GM19193 (cell line): ENCODE results near the gene ATG101.
A peak's percentile ranks its signal among the peaks of the same experiment; 100 is the strongest.

Experiments used
- POLR2A ChIP-seq: IDR thresholded peaks from 4 replicates; pipeline ENCODE4 v1.6.1; 2011; ENCODE audit not compliant: insufficient read depth, insufficient read length; ENCODE audit errors: extremely low read depth

Gene ATG101, protein sequence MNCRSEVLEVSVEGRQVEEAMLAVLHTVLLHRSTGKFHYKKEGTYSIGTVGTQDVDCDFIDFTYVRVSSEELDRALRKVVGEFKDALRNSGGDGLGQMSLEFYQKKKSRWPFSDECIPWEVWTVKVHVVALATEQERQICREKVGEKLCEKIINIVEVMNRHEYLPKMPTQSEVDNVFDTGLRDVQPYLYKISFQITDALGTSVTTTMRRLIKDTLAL

DNA sequence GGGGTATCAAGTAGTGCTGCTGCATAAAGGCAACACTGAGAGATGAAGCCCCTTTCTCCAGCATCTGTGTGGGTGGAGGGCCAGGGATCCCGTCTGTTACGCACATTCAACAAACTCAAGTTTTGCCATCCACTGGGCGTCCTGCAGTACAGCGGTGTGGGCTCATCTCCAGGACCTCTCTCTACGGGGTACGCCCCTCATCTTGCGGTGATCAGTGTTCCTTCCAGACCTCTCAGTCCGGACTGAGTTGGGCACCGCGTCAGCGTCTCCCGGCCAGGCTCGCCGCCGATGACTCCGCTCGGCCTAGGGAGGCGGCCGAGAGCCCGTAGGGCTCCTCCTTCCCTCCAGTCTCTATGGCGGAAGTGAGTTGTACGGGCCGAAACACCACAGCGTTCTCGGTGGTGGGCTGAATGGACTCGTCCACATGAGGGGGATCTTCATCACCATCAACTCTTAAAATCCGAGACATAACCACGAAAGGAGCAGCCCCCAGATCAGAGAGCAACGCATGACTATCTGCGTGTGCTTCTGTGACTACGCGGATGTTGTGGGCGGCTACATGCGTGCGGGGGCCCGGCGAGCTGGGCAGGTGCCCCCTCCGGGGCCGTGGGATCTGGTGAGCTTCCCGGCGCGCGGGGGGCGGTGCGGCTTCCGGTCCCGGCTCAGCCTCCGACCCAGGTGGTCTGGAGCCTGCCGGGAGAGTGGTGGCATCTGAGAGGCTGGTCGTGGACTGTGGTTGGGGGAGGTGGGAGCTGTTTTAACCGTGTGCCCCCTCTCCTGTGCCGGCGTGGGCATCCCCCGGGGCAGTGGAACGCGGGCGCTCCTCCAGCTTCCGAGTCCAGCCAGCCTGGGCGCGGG, at the start of gene ATG101:
TSS of gene ATG101 (plus strand) at position 652 of the 858 bp plus-strand sequence. CDS start 3,673 bp downstream, outside the sequence.
- TF ChIP-seq POLR2A, result peak; percentile 96

DNA sequence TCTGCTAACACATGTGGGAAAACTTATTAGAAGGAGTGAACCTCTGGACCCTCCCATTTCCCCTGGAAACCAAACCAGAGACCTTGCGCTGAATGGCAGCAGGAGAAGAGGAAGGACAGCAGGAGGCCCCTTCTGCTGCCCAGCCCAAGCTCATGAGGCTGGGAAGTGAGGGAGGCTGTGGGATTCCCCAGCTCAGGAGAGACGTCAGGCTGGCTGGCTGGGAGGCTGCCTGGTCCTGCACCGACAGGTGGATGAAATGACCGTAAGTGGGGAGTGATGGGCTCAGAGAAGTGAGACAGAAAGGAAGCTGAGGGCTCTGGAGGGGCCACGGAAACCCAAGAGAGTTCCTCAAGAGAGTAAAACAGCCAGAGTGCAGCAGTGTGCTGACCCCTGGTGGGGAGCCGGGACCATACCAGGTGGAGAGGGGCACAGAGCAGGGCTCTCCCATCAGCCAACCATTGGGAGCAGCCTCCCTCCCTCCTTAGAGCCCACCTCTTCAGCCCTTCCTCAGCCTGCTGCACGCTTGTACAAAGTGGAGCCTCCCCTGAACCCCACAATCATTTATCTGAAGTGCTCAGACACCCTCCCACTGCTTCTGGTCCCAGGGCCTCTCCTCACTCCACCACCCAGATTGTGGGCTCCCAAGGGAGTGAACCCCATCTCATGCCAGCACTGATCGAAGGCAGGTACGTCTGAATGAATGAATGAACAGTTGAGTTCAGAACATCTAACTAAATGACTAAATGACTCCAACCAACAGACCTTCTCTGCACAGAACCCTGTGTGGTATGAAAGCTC, 49.0 kb upstream of the ATG101 start:
- TF ChIP-seq POLR2A, result no peak

DNA sequence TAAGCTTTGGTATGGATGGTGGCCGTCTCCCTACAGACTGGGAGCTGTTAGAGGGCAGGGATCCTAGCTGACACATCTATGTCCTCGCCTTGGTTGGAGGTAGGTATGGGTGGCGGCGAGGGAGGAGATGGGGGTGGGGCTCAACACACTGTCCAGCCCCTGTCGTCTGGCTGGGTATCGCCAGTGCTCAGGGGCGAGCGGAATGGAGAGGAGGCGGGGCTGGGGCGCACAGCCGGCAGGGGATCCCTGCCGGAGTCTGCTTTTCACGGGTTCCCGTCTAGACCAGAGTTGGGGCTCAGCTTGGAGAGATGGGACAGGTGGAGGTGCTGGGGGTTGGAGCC, 47.0 kb upstream of the ATG101 start:
- no peak for TF ChIP-seq POLR2A

DNA sequence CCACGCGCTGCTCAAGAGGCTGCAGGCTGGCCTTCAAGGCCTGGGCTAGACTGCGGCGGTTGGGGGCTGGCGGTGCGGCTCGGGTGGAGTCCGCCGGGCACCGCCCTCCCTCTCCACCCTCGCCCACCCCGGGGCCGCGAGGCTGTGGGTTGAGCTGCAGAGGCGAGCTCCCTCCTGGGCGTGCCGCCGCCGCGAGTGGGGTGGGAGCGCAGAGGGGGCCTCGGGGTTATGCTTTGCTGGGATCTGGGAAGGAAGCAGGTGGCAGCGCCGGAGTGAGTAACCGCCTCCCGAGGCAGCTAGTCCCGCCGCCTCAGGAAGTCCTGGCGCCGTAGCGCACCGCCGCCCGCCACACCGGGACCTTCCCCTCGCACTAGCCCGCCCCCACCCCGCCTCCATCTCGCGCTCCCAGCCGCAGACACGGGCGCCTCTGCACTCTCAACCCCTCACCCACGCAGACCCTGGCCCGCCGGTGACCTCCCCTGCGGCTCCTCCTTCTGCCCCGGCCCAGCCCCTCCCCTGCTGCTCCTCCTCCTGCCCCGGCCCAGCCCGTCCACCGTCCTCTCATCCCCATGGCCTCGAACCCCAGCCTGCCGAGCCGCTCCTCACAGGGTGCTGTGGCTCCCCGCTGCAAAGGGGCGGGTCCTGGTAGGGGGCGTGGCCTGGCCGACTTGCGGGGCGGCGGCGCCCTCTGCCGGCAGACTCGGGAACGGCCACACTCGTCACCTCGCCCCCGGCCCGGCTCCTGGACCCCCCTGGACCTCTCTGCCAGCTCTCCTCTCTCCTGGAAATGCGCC, 46.4 kb upstream of the ATG101 start:
- no peak for TF ChIP-seq POLR2A

DNA sequence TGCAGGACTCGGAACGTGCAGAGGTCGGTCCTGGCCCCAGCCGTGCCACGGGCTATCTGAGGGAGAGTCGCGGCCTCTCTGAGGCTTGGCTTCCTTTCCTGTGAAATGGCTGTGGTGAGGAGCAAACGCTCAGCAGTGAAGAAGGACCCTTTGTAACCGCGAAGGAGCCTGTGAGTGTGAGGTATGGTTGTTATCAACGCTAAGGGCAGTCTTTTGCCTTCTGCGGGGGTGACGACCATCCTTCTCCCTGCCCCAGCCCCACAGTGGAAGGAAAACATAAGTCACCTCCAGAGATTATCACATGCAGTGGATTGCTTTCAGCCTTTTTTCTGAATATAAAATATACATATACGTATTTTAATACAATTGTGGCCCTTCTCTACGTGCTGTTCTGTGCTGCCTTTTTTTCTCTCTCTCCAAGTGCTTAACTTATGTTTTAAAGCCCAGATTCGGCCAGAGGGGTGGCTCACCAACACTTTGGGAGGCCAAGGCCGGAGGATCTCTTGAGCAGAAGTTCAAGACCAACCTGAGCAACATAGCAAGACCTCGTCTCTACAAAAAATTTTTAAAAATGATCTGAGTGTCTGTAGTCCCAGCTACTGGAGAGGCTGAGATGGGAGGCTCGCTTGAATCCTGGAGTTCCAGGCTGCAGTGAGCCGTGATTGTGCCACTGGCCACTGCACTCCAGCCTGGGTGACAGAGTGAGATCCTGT, 45.6 kb upstream of the ATG101 start:
- no peak for TF ChIP-seq POLR2A

DNA sequence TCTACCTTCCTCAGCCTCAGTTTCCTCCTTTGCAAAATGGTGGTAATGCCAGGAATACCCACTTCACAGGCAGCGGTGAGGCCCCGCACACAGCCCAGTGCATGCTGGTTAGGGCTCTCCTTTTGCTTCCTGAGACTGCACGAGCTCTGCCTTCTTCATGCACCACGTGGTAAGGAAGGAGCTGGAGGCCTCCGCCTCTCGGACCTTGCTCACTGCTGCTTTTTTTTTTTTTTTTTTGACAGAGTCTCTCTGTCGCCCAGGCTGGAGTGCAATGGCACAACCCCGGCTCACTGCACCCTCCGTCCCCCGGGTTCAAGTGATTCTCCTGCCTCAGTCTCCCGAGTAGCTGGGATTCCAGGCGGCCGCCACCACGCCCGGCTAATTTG, 44.9 kb upstream of the ATG101 start:
- TF ChIP-seq POLR2A, result no peak

DNA sequence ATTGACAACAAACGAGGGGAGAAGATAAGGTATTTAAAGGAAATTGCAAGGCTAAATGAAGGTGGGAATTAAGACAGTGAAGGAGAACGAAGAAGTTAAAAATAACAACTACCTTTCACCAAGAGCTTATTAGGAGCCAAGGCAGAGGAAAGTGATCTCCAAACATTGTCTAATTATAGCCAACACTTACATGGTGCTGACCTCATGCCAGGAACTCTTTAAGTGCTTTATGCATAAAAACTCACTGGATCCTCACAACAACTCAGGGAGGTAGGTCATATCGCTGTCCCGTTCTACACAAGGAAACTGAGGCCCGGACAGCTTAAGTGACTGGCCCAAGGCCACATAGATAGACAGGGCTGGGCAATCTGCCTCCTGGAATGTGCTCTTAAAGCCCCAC, 43.5 kb upstream of the ATG101 start:
- no peak for TF ChIP-seq POLR2A

DNA sequence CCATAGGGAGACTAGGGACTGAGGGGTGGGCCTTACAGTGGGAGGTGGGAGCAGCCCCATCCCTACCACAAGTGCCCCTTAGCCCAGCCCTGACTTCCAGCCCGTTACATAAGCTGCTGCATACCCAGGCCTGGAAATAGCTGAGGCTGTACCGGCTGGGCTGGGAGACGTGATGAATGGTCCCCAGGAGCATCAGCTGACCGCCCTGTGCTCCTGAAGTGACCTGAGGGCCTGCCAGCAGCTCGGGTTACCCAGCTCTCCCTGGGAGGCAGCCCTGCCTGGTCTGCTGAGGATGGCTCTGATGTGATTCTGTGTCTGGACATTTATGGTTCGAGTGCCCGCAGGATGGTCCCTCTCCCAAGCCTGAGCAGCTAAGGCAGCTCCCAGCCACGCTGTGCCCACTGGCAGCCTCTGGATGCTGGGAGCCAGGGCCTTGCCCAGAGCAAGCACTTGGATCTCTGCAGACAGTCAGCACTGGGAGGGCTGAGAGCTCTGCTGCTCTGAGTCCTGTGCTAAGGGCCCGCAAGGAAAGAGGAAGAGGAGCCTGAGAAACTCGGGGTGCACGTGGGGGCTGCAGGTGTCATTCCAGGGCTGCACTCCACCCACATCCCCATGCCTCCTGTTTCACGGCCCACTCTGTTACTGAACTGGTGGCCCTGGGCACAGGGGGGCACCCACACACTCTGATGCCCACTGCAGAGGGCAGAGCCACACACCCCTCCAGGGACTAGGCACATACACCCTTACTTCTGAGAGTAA, 42.5 kb upstream of the ATG101 start:
- no peak for TF ChIP-seq POLR2A

DNA sequence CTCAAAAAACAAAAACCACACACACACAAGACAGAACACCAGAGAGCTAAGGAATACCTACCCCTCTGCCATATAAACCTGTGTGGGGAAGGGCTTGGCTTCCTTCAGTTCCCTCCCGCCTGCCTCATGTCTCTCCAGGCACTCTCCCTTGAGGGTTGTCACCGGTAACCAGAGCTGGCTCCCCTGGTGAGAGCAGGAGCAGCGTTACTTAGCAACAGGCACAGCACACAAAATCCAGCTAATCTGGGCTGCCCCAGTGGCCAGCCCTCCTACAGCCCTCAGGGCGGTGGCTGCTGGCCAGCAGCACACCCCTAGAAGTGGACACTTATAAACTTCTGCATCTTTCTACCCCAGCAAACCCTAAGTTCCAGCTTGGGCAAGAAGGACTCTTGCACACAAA, 40.1 kb upstream of the ATG101 start:
- TF ChIP-seq POLR2A, result no peak

DNA sequence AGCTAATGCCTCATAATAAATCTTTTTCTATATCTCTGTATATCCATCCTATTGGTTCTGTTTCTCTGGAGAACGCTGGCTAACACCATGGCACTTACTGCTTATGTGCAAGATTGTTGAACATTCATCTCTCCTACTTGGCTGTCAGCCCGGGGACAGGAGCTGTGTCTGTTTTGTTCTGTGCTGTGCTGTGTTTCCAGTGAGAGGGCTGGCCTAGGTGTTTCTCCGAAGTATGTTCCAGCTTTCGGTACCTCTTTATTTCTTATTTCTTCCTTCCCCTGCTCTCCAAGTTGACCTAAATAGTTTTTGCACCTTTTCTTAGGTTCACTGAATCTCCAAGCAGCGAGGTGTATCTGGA, 37.4 kb upstream of the ATG101 start:
- no peak for TF ChIP-seq POLR2A

DNA sequence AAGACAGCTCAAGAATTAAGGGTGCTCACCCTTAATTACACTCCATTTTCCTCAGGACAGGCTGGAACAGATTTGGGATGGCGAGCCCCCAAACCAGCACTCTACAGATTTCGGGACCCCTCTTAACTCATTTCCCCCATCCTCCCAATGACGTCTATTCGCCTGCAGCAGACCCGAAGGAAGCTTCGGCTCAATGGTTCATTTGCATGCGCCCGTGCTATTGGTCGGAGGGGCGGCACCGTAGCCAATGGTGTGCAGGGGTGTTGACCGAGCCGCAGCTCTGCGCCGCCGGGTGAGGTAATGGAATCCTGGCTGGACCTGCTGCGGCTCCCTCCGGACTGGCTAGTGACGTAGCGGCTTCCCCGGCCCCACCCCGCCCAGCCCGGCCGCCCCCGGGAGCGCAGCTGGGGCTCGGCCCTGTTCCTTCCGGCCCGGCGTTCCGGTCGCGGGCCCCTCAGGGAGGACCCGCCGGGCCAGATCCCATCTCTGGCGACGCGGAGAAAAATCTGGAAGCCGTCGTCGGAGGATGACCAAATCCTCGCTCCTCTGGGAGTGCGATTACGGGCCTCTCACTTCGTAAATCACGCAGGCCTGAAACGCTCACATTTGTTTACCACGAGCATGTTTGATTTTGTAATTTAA, 36.9 kb upstream of the ATG101 start:
- TF ChIP-seq POLR2A, result peak; percentile 76

DNA sequence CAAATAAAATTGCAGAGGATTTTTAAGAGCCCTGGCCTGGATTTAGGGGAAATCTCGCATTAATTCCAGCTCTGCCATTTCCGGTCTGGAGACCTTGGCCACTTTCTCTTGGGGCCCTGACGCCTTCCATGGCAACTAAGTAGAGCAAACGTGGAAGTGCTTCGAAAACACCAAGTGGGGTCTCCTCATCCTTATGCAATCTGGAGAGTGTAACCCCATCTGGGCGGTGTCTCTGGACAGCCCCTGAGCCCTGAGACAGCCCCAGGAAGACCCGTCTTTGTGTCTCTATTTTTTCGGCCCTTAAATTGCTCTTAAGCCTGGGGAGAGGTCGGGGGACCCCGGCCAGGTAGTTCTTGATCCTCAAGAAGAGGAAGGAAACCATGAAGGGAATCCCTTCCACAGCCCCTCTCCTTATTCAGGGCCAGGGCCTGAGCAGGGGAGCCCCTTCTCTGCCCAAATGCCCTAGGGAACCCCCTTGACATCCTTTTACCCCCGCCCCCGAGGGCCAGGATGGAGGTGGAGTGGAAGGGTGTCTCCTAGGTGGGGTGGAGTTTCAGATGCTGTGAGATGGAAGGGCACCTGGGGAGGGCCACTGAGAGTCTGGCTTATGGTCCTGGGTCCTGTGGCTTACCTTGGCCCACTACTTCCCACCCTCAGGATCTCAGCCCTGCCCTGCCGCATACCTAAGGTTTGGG, 36.2 kb upstream of the ATG101 start:
- TF ChIP-seq POLR2A, result no peak
